ENCODE results near the gene UBTD2. TPM values are rescaled to one million over a fixed set of nuclear protein-coding genes. Genes with fewer than 3 reads are reported as not detected.

UBTD2 gene
- total and polyA plus RNA-seq, 2 donors (not counting 1 experiment from before 2014, with no cell fraction given), result 1.4 to 9.2 TPM

- WGBS (ENCODE audit: insufficient coverage), result 53% methylated on average over 2 of the region's 5 CpGs
- peaks cover 100% of the 10 kb centered on the region for H3K79me2 ChIP-seq (ENCODE audit: control insufficient read depth, insufficient read depth, low read length)
- peaks cover 42 to 62% of the 10 kb centered on the region in 2 donors for H3K4me1 ChIP-seq (ENCODE audit: control insufficient read depth in 2 of 2, insufficient read depth in 2 of 2, low read length in 2 of 2)
- no peaks in the 10 kb centered on the region for H3K27me3 ChIP-seq (replicated peaks in 1 of 4; ENCODE audit: control extremely low read depth in 1 of 4, control insufficient read depth in 3 of 4, insufficient read depth in 4 of 4, low read length in 3 of 4)
- H3K9me3 ChIP-seq (ENCODE audit: control extremely low read depth in 1 of 3, control insufficient read depth in 2 of 3, insufficient read depth in 1 of 3, low read length in 2 of 3), result no peaks in the 10 kb centered on the region
- Mint-ChIP-seq H3K27ac (no peak overlapping the region), H3K9me3 (ENCODE audit: insufficient read depth) (no peaks in the 10 kb centered on the region), H3K4me3 (no peak overlapping the region), H3K27me3 (no peaks in the 10 kb centered on the region), H3K4me1 (peaks cover 72% of the 10 kb centered on the region)
- no peak overlapping the region for H3K27ac ChIP-seq (ENCODE audit: low read length in 2 of 2)
- CTCF ChIA-PET, result interaction anchor here (1.2 to 4.2 kb wide), 3 partner anchors 9 to 120 kb away, joined by 3 to 16 read pairs (median 3); no protein-coding TSS in a partner anchor
- peaks cover 94% of the 10 kb centered on the region for H4K20me1 ChIP-seq (ENCODE audit: control insufficient read depth, insufficient read depth, low read length, poor library complexity, severe bottlenecking)
- H3K9ac ChIP-seq (ENCODE audit: low read length), result no peak overlapping the region
- peaks cover 0 to 42% of the 10 kb centered on the region in 2 experiments for H3K36me3 ChIP-seq (replicated peaks in 1 of 2; ENCODE audit: control extremely low read depth in 1 of 2, control insufficient read depth in 1 of 2, extremely low read depth in 1 of 2, insufficient read depth in 2 of 2, low read length in 1 of 2)
- TF ChIP-seq EZH2 (IDR thresholded peaks at IDR 0.05; ENCODE audit: borderline replicate concordance, insufficient read depth, low read depth, low read length, poor library complexity, severe bottlenecking), result no peak
- TF ChIP-seq CTCF (IDR thresholded peaks at IDR 0.05), result no peak
- H2AFZ ChIP-seq (ENCODE audit: insufficient read depth, low read depth, low read length, poor library complexity, severe bottlenecking), result no peak overlapping the region
- intact Hi-C loops (cut with micrococcal nuclease), result no loop called here
- POLR2A ChIA-PET, result no interaction called here
- no peak overlapping the region for H3K4me2 ChIP-seq (replicated peaks; ENCODE audit: low read depth, low read length, poor library complexity, severe bottlenecking)
- ATAC-seq (ENCODE audit: low read depth) (no peak), DNase-seq (no peak)
- H3K4me3 ChIP-seq (ENCODE audit: control extremely low read depth in 1 of 5, extremely low read depth in 1 of 5, insufficient read depth in 1 of 5, low read depth in 2 of 5, low read length in 4 of 5), result no peak overlapping the region
Observed at GRCh38 chr5:172162987-172163343, 120.6 kb downstream of the UBTD2 start.

- no peaks in the 10 kb centered on the region for H3K9me3 ChIP-seq (ENCODE audit: control extremely low read depth in 1 of 3, control insufficient read depth in 2 of 3, insufficient read depth in 1 of 3, low read length in 2 of 3)
- CTCF ChIA-PET, result interaction anchor here (0.9 to 4.2 kb wide), 5 partner anchors 9 to 47 kb away, joined by 3 to 16 read pairs (median 3); partner anchors contain the start of gene STK10
- DNase-seq (no peak), ATAC-seq (ENCODE audit: low read depth) (no peak)
- 98% methylated on average over 4 of the region's 5 CpGs for WGBS (ENCODE audit: insufficient coverage)
- Mint-ChIP-seq H3K4me1 (peaks cover 68% of the 10 kb centered on the region), H3K27ac (peak overlapping the region; percentile 50), H3K9me3 (ENCODE audit: insufficient read depth) (no peaks in the 10 kb centered on the region), H3K4me3 (no peak overlapping the region), H3K27me3 (no peaks in the 10 kb centered on the region)
- POLR2A ChIA-PET, result no interaction called here
- H3K79me2 ChIP-seq (ENCODE audit: control insufficient read depth, insufficient read depth, low read length), result peaks cover 100% of the 10 kb centered on the region
- H3K27ac ChIP-seq (ENCODE audit: low read length in 2 of 2), result peak overlapping the region in 1 of 2 donors; percentile 40
- H3K27me3 ChIP-seq (replicated peaks in 1 of 4; ENCODE audit: control extremely low read depth in 1 of 4, control insufficient read depth in 3 of 4, insufficient read depth in 4 of 4, low read length in 3 of 4), result no peaks in the 10 kb centered on the region
- H3K9ac ChIP-seq (ENCODE audit: low read length), result no peak overlapping the region
- H4K20me1 ChIP-seq (ENCODE audit: control insufficient read depth, insufficient read depth, low read length, poor library complexity, severe bottlenecking), result peaks cover 94% of the 10 kb centered on the region
- intact Hi-C loops (cut with micrococcal nuclease), result no loop called here
- no peak overlapping the region for H2AFZ ChIP-seq (ENCODE audit: insufficient read depth, low read depth, low read length, poor library complexity, severe bottlenecking)
- H3K36me3 ChIP-seq (replicated peaks in 1 of 2; ENCODE audit: control extremely low read depth in 1 of 2, control insufficient read depth in 1 of 2, extremely low read depth in 1 of 2, insufficient read depth in 2 of 2, low read length in 1 of 2), result peaks cover 0 to 45% of the 10 kb centered on the region in 2 experiments
- TF ChIP-seq CTCF (IDR thresholded peaks at IDR 0.05) (no peak), EZH2 (IDR thresholded peaks at IDR 0.05; ENCODE audit: borderline replicate concordance, insufficient read depth, low read depth, low read length, poor library complexity, severe bottlenecking) (no peak)
- H3K4me3 ChIP-seq (ENCODE audit: control extremely low read depth in 1 of 5, extremely low read depth in 1 of 5, insufficient read depth in 1 of 5, low read depth in 2 of 5, low read length in 4 of 5), result no peak overlapping the region
- H3K4me1 ChIP-seq (ENCODE audit: control insufficient read depth in 2 of 2, insufficient read depth in 2 of 2, low read length in 2 of 2), result peaks cover 42 to 60% of the 10 kb centered on the region in 2 donors
- no peak overlapping the region for H3K4me2 ChIP-seq (replicated peaks; ENCODE audit: low read depth, low read length, poor library complexity, severe bottlenecking)
Observed at GRCh38 chr5:172162323-172162986, 121.1 kb downstream of the UBTD2 start.

All from B cell (primary cell).